GM13976 (cell line): ENCODE results near the gene INTS11.
A peak's percentile ranks its signal among the peaks of the same experiment; 100 is the strongest.

ENCODE experiments used
- DNase-seq: peaks from one replicate; pipeline ENCODE4 v3.0.0; 2012; ENCODE audit warnings: low spot score
- in situ Hi-C: fragments of 300-500 bp; cut with MboI; formaldehyde crosslinking; loops from one replicate; pipeline ENCODE4 v1.12.0; 2022; ENCODE audit warnings: low sequenced_read_pairs, mixed read lengths, inconsistent platforms; ENCODE audit not compliant: unreplicated experiment
- TF ChIP-seq, protein P1 (sequence below): IDR thresholded peaks from 2 replicates; pipeline ENCODE4 v1.5.1; 2012; ENCODE audit warnings: borderline replicate concordance, mild to moderate bottlenecking; ENCODE audit not compliant: insufficient read depth; ENCODE audit errors: extremely low read depth, missing control alignments, control extremely low read depth

The INTS11 gene

DNA sequence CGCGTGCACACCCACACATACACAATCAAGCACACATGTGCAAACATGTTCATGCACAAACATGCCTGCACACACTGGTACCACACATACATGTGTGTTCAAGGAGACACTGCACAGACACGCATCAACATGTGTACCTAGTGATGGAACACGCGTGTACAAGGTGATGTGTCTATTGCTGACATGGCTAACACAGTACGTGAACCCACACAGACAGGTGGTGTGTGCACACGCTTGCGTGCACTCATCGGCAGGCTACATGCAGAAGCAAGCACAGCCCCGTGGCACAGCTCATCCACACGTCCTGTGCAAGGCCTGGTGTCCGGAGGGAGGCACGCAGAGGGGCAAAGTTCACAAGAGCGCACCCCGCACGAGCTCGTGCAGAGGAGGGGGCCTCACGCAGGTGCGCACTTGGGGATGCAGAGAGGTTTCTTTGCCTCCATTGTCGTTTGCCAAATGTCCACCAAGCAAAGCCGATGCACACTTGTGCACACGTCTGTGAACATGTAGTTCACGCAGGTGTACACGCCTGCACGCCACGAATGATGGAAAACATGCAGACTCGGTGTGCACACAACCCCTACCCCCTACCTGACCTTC is 17.7 kb downstream of the INTS11 start:
- no peak for DNase-seq
- in situ Hi-C loops, result no loop called here
- TF ChIP-seq, protein P1, sequence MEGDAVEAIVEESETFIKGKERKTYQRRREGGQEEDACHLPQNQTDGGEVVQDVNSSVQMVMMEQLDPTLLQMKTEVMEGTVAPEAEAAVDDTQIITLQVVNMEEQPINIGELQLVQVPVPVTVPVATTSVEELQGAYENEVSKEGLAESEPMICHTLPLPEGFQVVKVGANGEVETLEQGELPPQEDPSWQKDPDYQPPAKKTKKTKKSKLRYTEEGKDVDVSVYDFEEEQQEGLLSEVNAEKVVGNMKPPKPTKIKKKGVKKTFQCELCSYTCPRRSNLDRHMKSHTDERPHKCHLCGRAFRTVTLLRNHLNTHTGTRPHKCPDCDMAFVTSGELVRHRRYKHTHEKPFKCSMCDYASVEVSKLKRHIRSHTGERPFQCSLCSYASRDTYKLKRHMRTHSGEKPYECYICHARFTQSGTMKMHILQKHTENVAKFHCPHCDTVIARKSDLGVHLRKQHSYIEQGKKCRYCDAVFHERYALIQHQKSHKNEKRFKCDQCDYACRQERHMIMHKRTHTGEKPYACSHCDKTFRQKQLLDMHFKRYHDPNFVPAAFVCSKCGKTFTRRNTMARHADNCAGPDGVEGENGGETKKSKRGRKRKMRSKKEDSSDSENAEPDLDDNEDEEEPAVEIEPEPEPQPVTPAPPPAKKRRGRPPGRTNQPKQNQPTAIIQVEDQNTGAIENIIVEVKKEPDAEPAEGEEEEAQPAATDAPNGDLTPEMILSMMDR, result no peak

DNA sequence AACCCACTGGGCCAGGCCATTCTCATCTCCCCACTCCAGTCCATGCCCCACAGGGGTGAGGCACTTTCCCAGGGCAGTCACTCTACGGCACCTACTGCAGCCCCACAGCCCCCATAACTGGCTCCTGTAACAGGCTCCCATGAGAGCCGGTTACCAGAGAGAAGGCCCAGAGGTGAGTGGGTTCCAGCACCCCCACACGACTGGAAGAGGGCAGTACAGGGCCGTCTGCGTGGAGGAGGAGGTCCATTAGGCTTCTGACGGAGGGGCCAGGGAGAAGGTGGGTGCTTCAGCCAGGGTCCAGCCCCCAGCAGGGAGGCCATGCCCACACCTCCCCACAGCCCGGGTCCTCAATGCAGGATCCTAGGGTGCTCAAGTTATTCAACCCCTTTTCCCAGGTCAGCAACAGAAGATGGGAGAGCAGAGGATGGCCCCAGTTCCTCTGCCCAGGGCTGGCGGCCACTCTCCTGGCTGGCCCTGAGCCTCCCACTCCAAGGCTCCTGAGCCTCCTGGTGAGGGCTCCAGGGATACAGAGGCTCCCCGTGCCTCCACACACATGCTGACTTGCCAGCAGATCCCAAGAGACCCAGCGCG is 18.3 kb downstream of the INTS11 start:
- DNase-seq, result no peak

DNA sequence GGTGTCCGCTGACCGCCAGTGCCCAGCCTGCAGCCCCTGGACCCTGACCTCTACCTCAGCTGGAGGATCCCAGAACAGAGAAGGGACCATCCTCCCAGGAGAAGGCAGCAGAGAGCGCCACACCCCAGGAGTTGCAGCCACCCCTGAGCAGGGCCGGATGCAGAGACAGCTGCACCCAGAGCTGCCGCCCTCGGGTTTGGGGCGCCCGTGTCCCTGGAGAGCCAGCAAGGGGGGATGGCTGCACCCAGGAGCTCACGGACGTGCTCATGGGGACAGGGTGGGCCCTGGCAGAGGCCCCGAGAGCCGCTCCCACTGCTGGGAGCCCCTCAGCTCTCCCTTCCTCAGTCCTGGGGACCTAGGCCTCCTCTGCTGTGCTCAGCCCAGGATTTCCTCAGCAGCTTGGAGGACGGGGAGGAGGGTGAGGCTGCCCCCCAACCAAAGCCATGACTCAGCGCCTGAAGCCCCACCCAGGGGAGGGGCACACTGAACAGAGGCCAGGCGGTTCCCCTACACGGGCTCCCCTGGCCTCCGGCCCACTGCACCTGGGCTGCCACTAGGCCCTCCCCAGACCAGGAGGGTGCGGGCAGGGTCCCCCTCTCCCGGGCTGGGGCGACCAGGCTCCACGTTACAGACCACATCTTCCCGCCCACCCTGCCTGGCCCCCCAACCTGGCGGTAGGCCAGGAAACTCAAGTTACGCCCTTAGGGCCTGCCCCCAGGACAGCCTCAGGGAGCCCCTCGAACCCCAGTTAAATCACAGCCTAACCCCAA is 19.0 kb downstream of the INTS11 start:
- TF ChIP-seq, protein P1, result peak; percentile 21
- peak; percentile 74 for DNase-seq
- in situ Hi-C loops, result no loop called here

More for the DNA sequence above, 18.3 kb downstream of the INTS11 start:
- in situ Hi-C loops, result no loop called here
- TF ChIP-seq, protein P1, result no peak

DNA sequence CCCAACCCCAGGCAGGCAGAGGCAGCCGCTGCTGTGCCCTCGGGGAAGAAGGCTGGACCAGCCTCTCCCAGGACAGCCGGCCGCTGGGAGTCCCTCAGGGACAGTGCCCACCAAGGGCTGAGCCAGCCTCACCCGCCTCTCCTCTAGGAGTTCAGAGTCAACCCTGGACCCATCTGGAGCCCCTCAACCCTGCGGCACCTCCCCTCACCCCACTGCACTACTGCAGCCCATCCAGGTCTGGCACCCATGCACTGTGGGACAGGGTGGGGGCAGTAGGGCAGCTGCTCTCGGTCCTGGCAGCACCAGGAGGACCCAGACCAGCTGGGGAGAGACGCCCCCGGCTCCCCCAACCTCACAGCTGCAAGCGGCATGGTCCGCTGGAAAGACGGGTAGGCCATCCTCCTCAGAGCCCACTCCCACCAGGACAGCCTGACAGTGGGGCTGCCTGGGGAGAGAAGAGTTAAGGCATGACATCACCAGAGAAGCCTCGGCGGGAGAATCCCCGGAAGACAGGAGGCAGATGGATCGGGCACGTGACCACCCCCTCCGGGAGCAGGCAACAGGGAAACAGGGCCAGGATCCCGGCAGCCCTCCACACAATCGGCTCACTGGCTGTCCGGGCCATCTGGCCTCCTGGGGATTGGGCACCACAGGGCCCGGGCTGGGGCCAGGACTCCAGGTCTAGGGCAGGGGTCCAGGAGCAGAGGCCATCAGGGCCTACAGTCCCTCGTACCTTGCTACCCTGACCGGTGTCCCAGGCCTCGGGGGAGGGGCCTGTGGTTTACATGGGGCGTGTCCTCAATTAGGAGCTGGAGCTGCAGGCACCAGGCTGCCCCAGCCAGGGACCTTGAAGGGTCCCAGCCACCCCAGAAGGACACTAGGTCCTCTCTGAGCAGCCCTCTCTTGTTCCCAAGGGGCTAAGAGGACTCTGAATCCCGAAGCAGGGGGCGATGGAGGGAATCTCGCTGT is 19.8 kb downstream of the INTS11 start:
- no peak for DNase-seq
- in situ Hi-C loops, result no loop called here
- TF ChIP-seq, protein P1, result no peak

DNA sequence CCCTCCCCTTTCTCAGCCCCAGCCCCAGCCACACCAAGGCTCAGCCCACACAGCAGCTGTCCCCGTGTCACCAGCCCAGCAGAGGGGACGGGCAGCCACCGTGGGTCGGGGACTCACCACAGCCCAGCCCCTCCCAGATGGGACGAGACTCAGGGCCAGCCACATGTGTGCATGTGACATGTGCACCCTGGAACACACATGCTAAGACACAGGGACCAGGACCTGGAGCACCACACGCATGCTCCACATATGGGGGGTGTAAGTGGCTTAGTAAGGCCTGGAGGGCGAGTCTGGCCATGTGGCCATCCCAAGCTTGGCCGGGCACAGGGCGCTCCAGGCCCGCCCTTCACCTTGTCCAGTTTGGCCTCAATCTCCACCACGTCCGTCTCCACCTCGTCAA is 20.7 kb downstream of the INTS11 start:
- in situ Hi-C loops, result no loop called here
- TF ChIP-seq, protein P1, result no peak
- DNase-seq, result no peak
